Measurements from ENCODE around the gene ADGRB3.

Gene ADGRB3

GRCh38 chr6:69294862-69295261 is 659.8 kb downstream of the ADGRB3 start:
- no peak for TF ChIP-seq CTCF (IDR thresholded peaks at IDR 0.05)
- H3K27ac ChIP-seq, result no peak overlapping the region
- H3K4me3 ChIP-seq, result no peak overlapping the region
- DNase-seq (ENCODE audit: low spot score), result no peak

DNA sequence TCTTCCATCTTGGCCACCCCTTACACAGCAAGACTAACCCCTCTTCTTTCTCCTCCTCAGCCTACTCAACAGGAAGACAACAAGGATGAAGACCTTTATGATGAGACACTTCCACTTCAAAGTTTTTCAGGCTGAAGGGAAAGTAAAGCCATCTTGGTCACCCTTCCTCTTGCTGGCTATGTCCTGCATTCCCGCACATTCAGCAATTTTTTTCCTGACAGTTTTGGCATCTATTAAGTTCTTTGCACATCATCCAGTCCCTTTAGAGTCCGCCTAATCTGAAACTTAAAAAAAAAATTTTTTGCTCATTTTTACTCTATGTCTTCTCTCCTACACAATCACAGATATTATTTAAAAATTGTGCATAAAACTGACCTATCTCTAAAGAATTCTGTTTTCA is 668.3 kb downstream of the ADGRB3 start:
- H3K4me3 ChIP-seq, result no peak overlapping the region
- DNase-seq (ENCODE audit: low spot score), result no peak
- H3K27ac ChIP-seq, result no peak overlapping the region
- TF ChIP-seq CTCF (IDR thresholded peaks at IDR 0.05), result no peak

GRCh38 chr6:69305456-69305855 is 670.4 kb downstream of the ADGRB3 start:
- DNase-seq (ENCODE audit: low spot score), result no peak
- TF ChIP-seq CTCF (IDR thresholded peaks at IDR 0.05), result no peak
- no peak overlapping the region for H3K27ac ChIP-seq
- H3K4me3 ChIP-seq, result no peak overlapping the region

DNA sequence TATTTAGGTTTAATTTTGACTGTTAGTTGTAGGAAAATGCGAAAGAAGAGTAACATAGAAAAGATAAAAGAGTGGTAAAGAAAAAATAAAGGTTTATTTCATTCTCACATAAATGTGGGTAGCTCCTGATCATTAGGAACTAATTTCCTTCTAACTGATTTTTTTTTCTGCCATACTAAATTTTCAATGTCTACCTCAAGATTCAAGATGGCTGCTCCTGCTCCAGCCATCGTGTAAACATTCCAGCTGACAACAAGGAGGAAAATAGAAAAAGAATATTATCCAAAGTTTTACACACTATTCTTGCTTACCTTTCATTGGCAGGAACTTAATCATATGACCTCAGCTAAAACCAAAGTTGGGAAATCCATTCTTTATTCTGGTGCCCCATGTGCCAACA is 673.5 kb downstream of the ADGRB3 start:
- Histone ChIP-seq H3K27ac (no peak overlapping the region), H3K4me3 (no peak overlapping the region)
- DNase-seq (ENCODE audit: low spot score), result no peak
- TF ChIP-seq CTCF (IDR thresholded peaks at IDR 0.05), result no peak

DNA sequence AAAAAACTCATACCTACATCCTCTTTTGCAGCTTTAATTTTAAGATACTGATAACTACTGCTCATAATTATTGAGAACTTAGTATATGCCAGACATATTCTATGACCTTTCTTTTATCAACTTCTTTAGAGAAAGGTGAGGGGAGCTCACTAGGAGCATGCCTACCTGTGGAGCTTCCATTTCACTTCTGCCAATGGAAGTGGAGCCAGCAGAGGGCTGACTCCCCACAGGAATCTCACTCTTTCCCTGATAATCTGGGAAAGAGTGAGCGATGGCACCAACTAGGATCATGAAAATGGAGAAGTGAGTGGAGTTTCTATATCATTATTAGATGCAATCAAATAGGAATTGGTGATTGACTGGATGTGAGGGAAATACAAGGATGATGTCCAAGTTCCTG is 676.8 kb downstream of the ADGRB3 start:
- H3K4me3 ChIP-seq, result no peak overlapping the region
- H3K27ac ChIP-seq, result no peak overlapping the region
- DNase-seq (ENCODE audit: low spot score), result no peak
- no peak for TF ChIP-seq CTCF (IDR thresholded peaks at IDR 0.05)

DNA sequence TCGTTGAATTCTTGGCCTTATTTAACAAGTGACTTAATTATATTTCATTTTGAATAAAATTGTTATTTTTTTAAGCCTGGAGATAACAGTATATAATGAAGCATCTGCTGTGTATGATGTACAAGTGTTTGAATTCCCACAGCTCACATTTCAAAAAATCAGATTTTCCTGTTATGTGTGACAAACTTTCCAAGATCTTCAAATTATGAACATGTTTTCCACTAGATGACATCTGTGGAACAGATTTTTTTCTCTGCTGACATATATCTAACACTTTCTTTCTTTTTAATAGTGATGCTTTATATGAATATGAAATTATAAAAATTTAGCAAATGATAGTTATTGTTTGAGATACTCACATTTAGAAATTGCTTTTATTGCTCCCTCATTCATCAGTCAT is 678.9 kb downstream of the ADGRB3 start:
- DNase-seq (ENCODE audit: low spot score), result no peak
- TF ChIP-seq CTCF (IDR thresholded peaks at IDR 0.05), result no peak
- H3K27ac ChIP-seq, result no peak overlapping the region
- H3K4me3 ChIP-seq, result no peak overlapping the region

- no peak for TF ChIP-seq CTCF (IDR thresholded peaks at IDR 0.05)
- Histone ChIP-seq H3K27ac (no peak overlapping the region), H3K4me3 (no peak overlapping the region)
- no peak for DNase-seq (ENCODE audit: low spot score)
These were observed 679.4 kb downstream of the ADGRB3 start for GRCh38 chr6:69314531-69314930.

Data from coronary artery (tissue), 2 donors.